ENCODE results near the gene CLCF1. TPM values are rescaled to one million over a fixed set of nuclear protein-coding genes. Genes with fewer than 3 reads are reported as not detected.

The CLCF1 gene
- total RNA-seq, 1 experiment from 2014 or later = 2.1 TPM

GRCh38 chr11:67417425-67417824 lies 44.0 kb upstream of the CLCF1 start:
- H3K18ac ChIP-seq (ENCODE audit: insufficient read length, low read depth, low read length) = no peak overlapping the region
- H2BK20ac ChIP-seq (ENCODE audit: low read depth, low read length, poor library complexity, severe bottlenecking) = no peak overlapping the region
- Mint-ChIP-seq H3K4me3 (no peak overlapping the region), H3K27me3 (ENCODE audit: low read depth) (peaks cover 35% of the 10 kb centered on the region), H3K9me3 (no peaks in the 10 kb centered on the region; a peak in 1 of 5 replicates), H3K36me3 (ENCODE audit: insufficient read depth in 1 of 3, low read depth in 3 of 3) (peaks cover 0 to 1% (median 0%) of the 10 kb centered on the region in 3 experiments; a peak in 1 of 7 replicates), H3K4me1 (peaks cover 18 to 22% of the 10 kb centered on the region in 2 experiments), H3K27ac (no peak overlapping the region)
- no peak overlapping the region for H3K4ac ChIP-seq (ENCODE audit: low read depth, low read length)
- no peak overlapping the region for H2BK5ac ChIP-seq (ENCODE audit: insufficient read length, low read length)
- H3K23ac ChIP-seq (ENCODE audit: insufficient read length, low read depth, low read length) = no peak overlapping the region
- H4K8ac ChIP-seq (replicated peaks; ENCODE audit: insufficient read length, low read depth, low read length) = no peak overlapping the region
- no peaks in the 10 kb centered on the region for H3K23me2 ChIP-seq (ENCODE audit: insufficient read length, low read depth, low read length, poor library complexity, severe bottlenecking)
- no peaks in the 10 kb centered on the region for H3K4me1 ChIP-seq (ENCODE audit: insufficient read depth, low read length)
- H3K79me1 ChIP-seq (ENCODE audit: insufficient read depth, low read depth, low read length, poor library complexity, severe bottlenecking) = no peaks in the 10 kb centered on the region
- no peak overlapping the region for H4K91ac ChIP-seq (ENCODE audit: insufficient read length, low read depth, low read length)
- H3K9ac ChIP-seq (ENCODE audit: extremely low read depth, insufficient read length, low read length) = no peak overlapping the region
- H3K27me3 ChIP-seq (ENCODE audit: insufficient read depth, low read length) = no peaks in the 10 kb centered on the region
- H3K4me2 ChIP-seq (ENCODE audit: insufficient read depth, insufficient read length, low read length) = no peak overlapping the region
- no peak overlapping the region for H2BK120ac ChIP-seq (ENCODE audit: low read depth, low read length, poor library complexity, severe bottlenecking)
- H2AK5ac ChIP-seq (ENCODE audit: insufficient read length, low read length) = no peak overlapping the region
- no peak overlapping the region for H2BK12ac ChIP-seq (ENCODE audit: insufficient read length, low read depth, low read length)
- H3K79me2 ChIP-seq (ENCODE audit: insufficient read depth, low read length) = no peaks in the 10 kb centered on the region
- DNase-seq = no peak
- no peaks in the 10 kb centered on the region for H3K9me3 ChIP-seq (ENCODE audit: control insufficient read depth, low read depth, low read length)
- H2BK15ac ChIP-seq (ENCODE audit: low read depth, low read length) = no peak overlapping the region
- H4K5ac ChIP-seq (ENCODE audit: insufficient read length, low read depth, low read length) = no peak overlapping the region
- H3T11ph ChIP-seq (ENCODE audit: low read length) = no peak overlapping the region
- no peaks in the 10 kb centered on the region for H4K20me1 ChIP-seq (ENCODE audit: control insufficient read depth, insufficient read depth, insufficient read length)
- WGBS (ENCODE audit: extremely low coverage, insufficient read length, low lambda C conversion rate) = no CpG with 5 or more reads among the region's 12 CpGs
- TF ChIP-seq CTCF (conservative IDR thresholded peaks at IDR 0.05) = no peak
- no peak overlapping the region for H2AFZ ChIP-seq (ENCODE audit: low read length)
- no peak overlapping the region for H3K14ac ChIP-seq (ENCODE audit: insufficient read depth, low read length)
- H3K27ac ChIP-seq (ENCODE audit: insufficient read length, low read depth, low read length) = no peak overlapping the region
- H3K56ac ChIP-seq (ENCODE audit: insufficient read length, low read depth, low read length) = no peak overlapping the region

Data from H9 (cell line).